HCT116 (cell line): Measurements from ENCODE around the gene TMEM51. TPM values are rescaled to one million over a fixed set of nuclear protein-coding genes. Genes with fewer than 3 reads are reported as not detected.

Experiments
- ATAC-seq: fragments of 200-7000 bp; cut with Tn5 transposase; 2 replicates; pipeline ENCODE4 v1.9.1; 2020; ENCODE audit warnings: mild to moderate bottlenecking, moderate library complexity
- BruUV-seq: library from RNA; stranded (reverse); fragments of 400-500 nt; replicated peaks from 2 replicates; lab custom pipeline; 2021; lab: Mats Ljungman, UMichigan
- CTCF ChIA-PET: fragments of 300-600 bp; sonication (Branson Sonifier 250); formaldehyde crosslinking; loops from one replicate; lab custom pipeline; 2021; ENCODE audit warnings: antibody characterized with exemption; lab: Charles Lee
- POLR2A ChIA-PET: fragments of 300-600, 350-600 bp; sonication (Branson Sonifier 250); formaldehyde crosslinking; loops from one replicate; lab custom pipeline; 2021; ENCODE audit warnings: antibody characterized with exemption; lab: Charles Lee
- RAD21 ChIA-PET, 2 experiments: fragments of 300-600 bp; sonication (Branson Sonifier 250); formaldehyde crosslinking; loops; one replicate each; lab custom pipeline; 2023; ENCODE audit warnings: low total read pairs in 2 of 2; ENCODE audit not compliant: uncharacterized antibody in 2 of 2, unreplicated experiment in 2 of 2, low non-redundant PET in 1 of 2; lab: Charles Lee
- DNase-seq: peaks from one replicate; pipeline ENCODE4 v3.0.0-alpha.2; 2010; ENCODE audit warnings: low read depth, low spot score
- H2AFZ ChIP-seq: fragments of 200-600 bp; shearing (Covaris generic), sonication (generic); 2 replicates; pipeline ENCODE4 v1.6.1; 2017; ENCODE audit warnings: low read depth, mixed run types, mixed read lengths, antibody characterized with exemption, low read length; ENCODE audit not compliant: poor library complexity, severe bottlenecking
- H3K27ac ChIP-seq: 2 replicates; pipeline ENCODE4 v1.5.1; 2012; ENCODE audit warnings: low read depth, low read length
- H3K27me3 ChIP-seq: fragments of 200-600 bp; sonication (generic); 2 replicates; pipeline ENCODE4 v1.6.1; 2016; ENCODE audit warnings: mixed run types, low read length, mixed read lengths; ENCODE audit not compliant: insufficient read depth
- H3K36me3 ChIP-seq, 2 experiments: fragments of 200-500 bp in 1 of 2; fragments of 200-600 bp in 1 of 2; sonication (Bioruptor generic) in 1 of 2; sonication (generic) in 1 of 2; 2 replicates each; pipeline versions ENCODE4 v1.5.1 to v1.6.1; 2014 to 2016; ENCODE audit warnings: low read length in 2 of 2, inconsistent platforms in 1 of 2, mixed read lengths in 1 of 2, mixed run types in 1 of 2; ENCODE audit not compliant: insufficient read depth in 2 of 2, control insufficient read depth in 1 of 2
- H3K4me1 ChIP-seq, 2 experiments: fragments of 200-600 bp in 1 of 2; sonication (generic) in 1 of 2; 2 replicates each; pipeline versions ENCODE4 v1.5.1 to v1.6.1; 2012 to 2017; ENCODE audit warnings: low read length in 2 of 2, inconsistent platforms in 1 of 2, mild to moderate bottlenecking in 1 of 2, mixed read lengths in 1 of 2, mixed run types in 1 of 2, moderate library complexity in 1 of 2; ENCODE audit not compliant: insufficient read depth in 2 of 2, control insufficient read depth in 1 of 2
- H3K4me2 ChIP-seq: fragments of 200-600 bp; sonication (generic); 2 replicates; pipeline ENCODE4 v1.6.1; 2017; ENCODE audit warnings: mixed run types, low read length, mixed read lengths
- H3K4me3 ChIP-seq, 2 experiments: fragments of 200-600 bp in 1 of 2; sonication (generic) in 1 of 2; replicated peaks in 1 of 2; 2 replicates each; pipeline ENCODE4 v1.5.1; 2011 to 2016; ENCODE audit warnings: low read length in 2 of 2, control low read depth in 1 of 2, low read depth in 1 of 2, mild to moderate bottlenecking in 1 of 2, mixed read lengths in 1 of 2, mixed run types in 1 of 2
- H3K79me2 ChIP-seq: fragments of 200-600 bp; sonication (generic); 2 replicates; pipeline ENCODE4 v1.6.1; 2017; ENCODE audit warnings: mild to moderate bottlenecking, mixed run types, low read length, moderate library complexity, mixed read lengths; ENCODE audit not compliant: insufficient read depth
- H3K9ac ChIP-seq: fragments of 200-600 bp; sonication (generic); 2 replicates; pipeline ENCODE4 v1.6.1; 2016; ENCODE audit warnings: low read length, mixed read lengths
- H3K9me2 ChIP-seq: fragments of 200-600 bp; sonication (generic), shearing (Covaris generic); 2 replicates; pipeline ENCODE4 v1.6.1; 2017; ENCODE audit warnings: mixed run types, mild to moderate bottlenecking, moderate library complexity; ENCODE audit not compliant: insufficient read depth
- H3K9me3 ChIP-seq, 2 experiments: fragments of 200-500 bp in 1 of 2; fragments of 200-600 bp in 1 of 2; sonication (Bioruptor generic) in 1 of 2; sonication (generic) in 1 of 2; 2 replicates each; pipeline ENCODE4 v1.6.1; 2014 to 2017; ENCODE audit warnings: low read length in 2 of 2, mixed read lengths in 2 of 2, inconsistent platforms in 1 of 2, low read depth in 1 of 2, mild to moderate bottlenecking in 1 of 2, mixed run types in 1 of 2, moderate library complexity in 1 of 2; ENCODE audit not compliant: control insufficient read depth in 1 of 2, insufficient read depth in 1 of 2
- H4K20me1 ChIP-seq: fragments of 200-600 bp; sonication (generic), shearing (Covaris generic); 2 replicates; pipeline ENCODE4 v1.6.1; 2017; ENCODE audit warnings: mixed run types, mild to moderate bottlenecking, moderate library complexity; ENCODE audit not compliant: insufficient read depth
- ATF3 ChIP-seq: IDR thresholded peaks from 2 replicates; pipeline ENCODE4 v1.6.1; 2012
- CTCF ChIP-seq, 3 experiments: fragments of 200-600 bp in 1 of 3; sonication (generic) in 1 of 3; IDR thresholded peaks in 2 of 3; conservative IDR thresholded peaks in 1 of 3; 2 replicates each; pipeline ENCODE4 v1.5.1; 2012 to 2017; ENCODE audit warnings: low read depth in 2 of 3, low read length in 2 of 3, antibody characterized with exemption in 1 of 3, borderline replicate concordance in 1 of 3, control low read depth in 1 of 3, mild to moderate bottlenecking in 1 of 3, mixed read lengths in 1 of 3, mixed run types in 1 of 3, moderate library complexity in 1 of 3; ENCODE audit not compliant: insufficient read depth in 1 of 3
- EGR1 ChIP-seq: IDR thresholded peaks from 2 replicates; pipeline ENCODE4 v1.6.1; 2012; ENCODE audit warnings: low read depth
- EZH2 ChIP-seq: fragments of 200-600 bp; sonication (generic); IDR thresholded peaks from 2 replicates; pipeline ENCODE4 v1.6.1; 2017; ENCODE audit warnings: antibody characterized with exemption, mixed run types
- EZH2phosphoT487 ChIP-seq: fragments of 200-600 bp; IDR thresholded peaks from 2 replicates; pipeline ENCODE4 v1.6.1; 2018; ENCODE audit warnings: antibody characterized with exemption, borderline replicate concordance
- JUND ChIP-seq: IDR thresholded peaks from 2 replicates; pipeline ENCODE4 v1.6.1; 2012
- RAD21 ChIP-seq: IDR thresholded peaks from 2 replicates; pipeline ENCODE4 v1.6.1; 2012; ENCODE audit warnings: low read depth, mild to moderate bottlenecking
- REST ChIP-seq: IDR thresholded peaks from 2 replicates; pipeline ENCODE4 v1.6.1; 2012; ENCODE audit warnings: low read depth
- SRF ChIP-seq: IDR thresholded peaks from 2 replicates; pipeline ENCODE4 v1.6.1; 2012; ENCODE audit warnings: low read depth
- TCF7L2 ChIP-seq: IDR thresholded peaks from 2 replicates; pipeline ENCODE4 v1.7.0; 2011; ENCODE audit warnings: borderline replicate concordance, inconsistent platforms; ENCODE audit not compliant: insufficient read depth, insufficient read length; ENCODE audit errors: extremely low read depth
- ZBTB33 ChIP-seq: IDR thresholded peaks from 2 replicates; pipeline ENCODE4 v1.6.1; 2011; ENCODE audit warnings: mild to moderate bottlenecking, low read length, moderate library complexity; ENCODE audit not compliant: insufficient replicate concordance; ENCODE audit errors: extremely low read depth
- ZFX ChIP-seq: fragments of 450-650 bp; IDR thresholded peaks from 2 replicates; pipeline ENCODE4 v1.6.1; 2017
- intact Hi-C: fragments of 100-400 bp; cut with micrococcal nuclease; formaldehyde crosslinking; loops from 2 replicates; pipeline ENCODE4 v1.10.0; 2022
- total RNA-seq: library from RNA; stranded (reverse); gene quantifications from one replicate; pipeline ENCODE4 v1.2.1, GENCODE V29; 2021; ENCODE audit not compliant: unreplicated experiment

The TMEM51 gene
- total RNA-seq, 1 experiment from 2014 or later: 16.6 TPM

- TF ChIP-seq JUND (no peak), EZH2phosphoT487 (no peak), EGR1 (no peak), ATF3 (no peak), SRF (no peak), EZH2 (no peak), RAD21 (no peak)
Measured at GRCh38 chr1:15151377-15151806, 2.2 kb upstream of the TMEM51 start (continued).

- H3K9me3 ChIP-seq: no peaks in the 10 kb centered on the region
- ChIA-PET POLR2A (interaction anchor here (0.6 kb wide), 1 partner anchor 36 kb away, joined by 4 read pairs; no protein-coding TSS in a partner anchor), CTCF (interaction anchor here (0.9 to 4.1 kb wide), 7 partner anchors 9 to 120 kb away, joined by 3 to 26 read pairs (median 4); no protein-coding TSS in a partner anchor), RAD21 (interaction anchor here (1.4 to 1.5 kb wide), 2 partner anchors 22 to 120 kb away, joined by 3 to 4 read pairs; no protein-coding TSS in a partner anchor)
- no peak for DNase-seq
- TF ChIP-seq REST (no peak), TCF7L2 (no peak), ATF3 (no peak), CTCF (IDR thresholded peaks at IDR 0.05 in 2 of 3, conservative IDR thresholded peaks at IDR 0.05 in 1 of 3; ENCODE audit: borderline replicate concordance in 1 of 3, insufficient read depth in 1 of 3, low read depth in 2 of 3, low read length in 2 of 3) (no peak), ZFX (no peak), ZBTB33 (no peak)
- H3K27me3 ChIP-seq: no peaks in the 10 kb centered on the region
- 0 out of 2 replicates have a peak overlapping the region, but pooled peaks have one; percentile 84 for H3K27ac ChIP-seq
- no peaks in the 10 kb centered on the region for H3K9me2 ChIP-seq
- H3K79me2 ChIP-seq: peaks cover 29% of the 10 kb centered on the region
- H4K20me1 ChIP-seq: no peaks in the 10 kb centered on the region
- no peak for ATAC-seq
- intact Hi-C loops: loop anchor here (1.0 to 5.0 kb wide), 3 partner anchors 10 to 50 kb away; no protein-coding TSS in a partner anchor
- H3K4me2 ChIP-seq: peak overlapping the region; percentile 98
- peaks cover 8 to 21% of the 10 kb centered on the region in 2 experiments; a peak in 3 of 4 replicates for H3K4me1 ChIP-seq
- H3K36me3 ChIP-seq: no peaks in the 10 kb centered on the region
- H3K9ac ChIP-seq: peak overlapping the region; percentile 80
- TSS peak; percentile 45 for BruUV-seq
- H2AFZ ChIP-seq: no peak overlapping the region
- H3K4me3 ChIP-seq: peak overlapping the region; percentile 66 to 67
Measured at GRCh38 chr1:15151871-15152270, 1.7 kb upstream of the TMEM51 start.
